Endothelial cell of umbilical vein (primary cell): Measurements from ENCODE around the gene NFIA. TPM values are rescaled to one million over a fixed set of nuclear protein-coding genes. Genes with fewer than 3 reads are reported as not detected.

Experiments used
- BruUV-seq: library from RNA; stranded (reverse); fragments of 400-500 nt; replicated peaks from 2 replicates; lab custom pipeline; 2021; lab: Mats Ljungman, UMichigan
- CTCF ChIA-PET: fragments of 300-600, 350-600 bp; sonication (Branson Sonifier 250); formaldehyde crosslinking; loops from one replicate; lab custom pipeline; 2021; ENCODE audit warnings: antibody characterized with exemption, inconsistent platforms; lab: Charles Lee
- POLR2A ChIA-PET: fragments of 300-600, 350-600 bp; sonication (Branson Sonifier 250); formaldehyde crosslinking; loops from one replicate; lab custom pipeline; 2021; ENCODE audit warnings: antibody characterized with exemption, inconsistent platforms; lab: Charles Lee
- DNase-seq: peaks from one replicate; pipeline ENCODE4 v3.0.0-alpha.2; 2011; ENCODE audit warnings: low read depth, low spot score
- FAIRE-seq: peaks from 2 replicates; lab custom pipeline; 2011; peaks lifted over from hg19 to GRCh38; lab: Jason Lieb, UNC
- H2AFZ ChIP-seq: 2 replicates; pipeline ENCODE4 v1.6.0; 2012; ENCODE audit warnings: low read depth, low read length, control low read depth, inconsistent platforms
- H3K27ac ChIP-seq: 2 replicates; pipeline ENCODE4 v1.5.1; 2011; ENCODE audit warnings: low read depth, mild to moderate bottlenecking, control low read depth, low read length, moderate library complexity; ENCODE audit not compliant: insufficient read depth
- H3K27me3 ChIP-seq, 2 experiments: 2 replicates each; pipeline versions ENCODE4 v1.6.0 to v1.6.1; 2011; ENCODE audit warnings: low read length in 2 of 2, mixed read lengths in 1 of 2; ENCODE audit not compliant: control insufficient read depth in 2 of 2, insufficient read depth in 2 of 2
- H3K36me3 ChIP-seq, 2 experiments: 2 replicates in 1 of 2; 3 replicates in 1 of 2; pipeline ENCODE4 v1.5.1; 2011; ENCODE audit warnings: low read length in 2 of 2, mild to moderate bottlenecking in 1 of 2, moderate library complexity in 1 of 2; ENCODE audit not compliant: control insufficient read depth in 2 of 2, insufficient read depth in 2 of 2; ENCODE audit errors: extremely low read depth in 1 of 2
- H3K4me1 ChIP-seq: 3 replicates; pipeline ENCODE4 v1.5.1; 2011; ENCODE audit warnings: mild to moderate bottlenecking, low read length; ENCODE audit not compliant: control insufficient read depth, insufficient read depth; ENCODE audit errors: extremely low read depth
- H3K4me2 ChIP-seq: 2 replicates; pipeline ENCODE4 v1.6.1; 2011; ENCODE audit warnings: low read length, control low read depth, mixed read lengths; ENCODE audit not compliant: insufficient read depth
- H3K4me3 ChIP-seq, 3 experiments: fragments of 200-600 bp in 1 of 3; sonication (generic), shearing (Covaris generic) in 1 of 3; replicated peaks in 1 of 3; 2 replicates each; pipeline ENCODE4 v1.5.1; 2011 to 2016; ENCODE audit warnings: control low read depth in 3 of 3, low read length in 3 of 3, mild to moderate bottlenecking in 2 of 3, inconsistent platforms in 1 of 3, low read depth in 1 of 3, moderate library complexity in 1 of 3; ENCODE audit not compliant: insufficient read depth in 1 of 3
- H3K79me2 ChIP-seq: 2 replicates; pipeline ENCODE4 v1.6.0; 2012; ENCODE audit warnings: low read length, inconsistent platforms; ENCODE audit not compliant: control insufficient read depth, insufficient read depth
- H3K9ac ChIP-seq: replicated peaks from 2 replicates; pipeline ENCODE3; 2011; ENCODE audit warnings: low read length, control low read depth; ENCODE audit not compliant: insufficient read depth; ENCODE audit errors: extremely low read depth
- H3K9me1 ChIP-seq: replicated peaks from 3 replicates; pipeline ENCODE4 v1.6.0; 2011; ENCODE audit warnings: mild to moderate bottlenecking, low read length; ENCODE audit not compliant: control insufficient read depth, insufficient read depth; ENCODE audit errors: extremely low read depth
- H3K9me3 ChIP-seq: replicated peaks from 2 replicates; pipeline ENCODE4 v1.5.1; 2012; ENCODE audit warnings: low read length, inconsistent platforms; ENCODE audit not compliant: control insufficient read depth, insufficient read depth
- H4K20me1 ChIP-seq: replicated peaks from 2 replicates; pipeline ENCODE3; 2011; ENCODE audit warnings: mild to moderate bottlenecking, low read length; ENCODE audit not compliant: control insufficient read depth, insufficient read depth; ENCODE audit errors: extremely low read depth
- CTCF ChIP-seq, 2 donors: IDR thresholded peaks; 1 replicate in 1 of 2; 2 replicates in 1 of 2; pipeline ENCODE4 v1.5.1; 2011; ENCODE audit warnings: low read length in 2 of 2, mild to moderate bottlenecking in 2 of 2, moderate library complexity in 2 of 2, control low read depth in 1 of 2, inconsistent platforms in 1 of 2, low read depth in 1 of 2; ENCODE audit not compliant: insufficient read depth in 1 of 2; ENCODE audit errors: extremely low read depth in 1 of 2
- EZH2 ChIP-seq: IDR thresholded peaks from 2 replicates; pipeline ENCODE4 v1.6.1; 2012; ENCODE audit warnings: borderline replicate concordance, low read depth, mild to moderate bottlenecking, moderate library complexity, low read length, inconsistent platforms; ENCODE audit not compliant: severe bottlenecking
- FOS ChIP-seq: IDR thresholded peaks from 2 replicates; pipeline ENCODE4 v1.6.1; 2011; ENCODE audit warnings: mild to moderate bottlenecking, low read length, moderate library complexity, borderline replicate concordance; ENCODE audit not compliant: insufficient read depth
- GATA2 ChIP-seq: IDR thresholded peaks from 2 replicates; pipeline ENCODE4 v1.7.0; 2011; ENCODE audit warnings: low read depth, mild to moderate bottlenecking, moderate library complexity, mixed read lengths, low read length; ENCODE audit not compliant: insufficient read length, insufficient read depth
- JUN ChIP-seq: IDR thresholded peaks from 2 replicates; pipeline ENCODE4 v1.6.1; 2011; ENCODE audit warnings: borderline replicate concordance, low read depth; ENCODE audit not compliant: insufficient read length, insufficient read depth
- MYC ChIP-seq: IDR thresholded peaks from one replicate; pipeline ENCODE4 v1.6.1; 2011; ENCODE audit warnings: mild to moderate bottlenecking, low read depth, low read length
- POLR2A ChIP-seq: IDR thresholded peaks from 2 replicates; pipeline ENCODE4 v1.6.1; 2012; ENCODE audit warnings: low read depth, mild to moderate bottlenecking, control low read depth, low read length
- POLR2AphosphoS5 ChIP-seq: IDR thresholded peaks from 2 replicates; pipeline ENCODE4 v1.6.1; 2012; ENCODE audit warnings: low read depth, mild to moderate bottlenecking, control low read depth, low read length, moderate library complexity; ENCODE audit not compliant: insufficient read depth
- dilution Hi-C: fragments of 300-500 bp; cut with MboI; formaldehyde crosslinking; loops from one replicate; pipeline ENCODE4 v1.15.0; 2019; ENCODE audit warnings: low sequenced_read_pairs; ENCODE audit not compliant: extremely low pct_ligation_motif_present
- intact Hi-C: fragments of 100-400 bp; cut with micrococcal nuclease; formaldehyde crosslinking; loops from one replicate; pipeline ENCODE4 v1.10.0; 2022
- polyA plus RNA-seq, 4 experiments: library from polyadenylated mRNA; depleted of rRNA in 3 of 4; stranded (reverse) in 3 of 4; unstranded in 1 of 4; fragments of >200 nt; gene quantifications; 2 replicates each; pipeline versions ENCODE4 v1.2.1 to v1.2.3, GENCODE V29; 2011 to 2012; ENCODE audit warnings: missing spikeins in 1 of 4
- total RNA-seq: library from RNA; stranded (reverse); gene quantifications from 2 replicates; pipeline ENCODE4 v1.2.3, GENCODE V29; 2021
- TF ChIP-seq, protein P1 (sequence below): IDR thresholded peaks from 2 replicates; pipeline ENCODE4 v1.6.1; 2011; ENCODE audit not compliant: insufficient read depth, insufficient read length

NFIA gene
- total and polyA plus RNA-seq, 2 donors (not counting 3 experiments of a cell fraction or from before 2014, with no cell fraction given): 25.5 to 47.0 TPM

GRCh38 chr1:61389926-61390845, 307.8 kb downstream of the NFIA start:
- intact Hi-C loops: loop anchor here (1.0 to 5.0 kb wide), 3 partner anchors 14 to 62 kb away; no protein-coding TSS in a partner anchor
- Histone ChIP-seq H3K36me3 (no peaks in the 10 kb centered on the region), H3K79me2 (no peaks in the 10 kb centered on the region), H3K9ac (no peak overlapping the region), H3K27ac (no peak overlapping the region), H3K4me1 (peaks cover 23% of the 10 kb centered on the region), H3K4me2 (no peak overlapping the region), H4K20me1 (no peaks in the 10 kb centered on the region), H3K9me3 (no peaks in the 10 kb centered on the region), H2AFZ (no peak overlapping the region), H3K27me3 (no peaks in the 10 kb centered on the region), H3K4me3 (no peak overlapping the region), H3K9me1 (no peaks in the 10 kb centered on the region)
- POLR2A ChIA-PET: no interaction called here
- DNase-seq (peak; percentile 74), FAIRE-seq (peak; percentile 64)
- no TSS peak for BruUV-seq
- CTCF ChIA-PET: no interaction called here
- TF ChIP-seq, protein P1, sequence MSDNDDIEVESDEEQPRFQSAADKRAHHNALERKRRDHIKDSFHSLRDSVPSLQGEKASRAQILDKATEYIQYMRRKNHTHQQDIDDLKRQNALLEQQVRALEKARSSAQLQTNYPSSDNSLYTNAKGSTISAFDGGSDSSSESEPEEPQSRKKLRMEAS: no peak
- TF ChIP-seq POLR2A: no peak
- no peak for TF ChIP-seq JUN
- TF ChIP-seq GATA2: no peak
- no peak for TF ChIP-seq CTCF (IDR thresholded peaks at IDR 0.05; ENCODE audit: extremely low read depth in 1 of 2, insufficient read depth in 1 of 2, low read depth in 1 of 2, low read length in 2 of 2)
- TF ChIP-seq MYC: no peak
- TF ChIP-seq EZH2: no peak
- TF ChIP-seq POLR2AphosphoS5: no peak
- TF ChIP-seq FOS: no peak
- dilution Hi-C loops: no loop called here
